B cell (primary cell): ENCODE data around the gene RAC3. TPM values are rescaled to one million over a fixed set of nuclear protein-coding genes. Genes with fewer than 3 reads are reported as not detected.

Experiments used
- ATAC-seq: fragments of 200-7000 bp; cut with Tn5 transposase; one replicate; pipeline ENCODE4 v1.10.0; 2021; ENCODE audit warnings: low read depth, mild to moderate bottlenecking, moderate number of reproducible peaks, moderate library complexity
- CTCF ChIA-PET: fragments of 350-600 bp; sonication (Branson Sonifier 250); formaldehyde crosslinking; loops from one replicate; lab custom pipeline; 2021; ENCODE audit warnings: antibody characterized with exemption, inconsistent platforms; lab: Charles Lee
- POLR2A ChIA-PET: fragments of 350-600 bp; sonication (Branson Sonifier 250); formaldehyde crosslinking; loops from one replicate; lab custom pipeline; 2021; ENCODE audit warnings: antibody characterized with exemption; lab: Charles Lee
- DNase-seq: peaks from one replicate; pipeline ENCODE4 v3.0.0; 2013
- H2AFZ ChIP-seq: 2 replicates; pipeline ENCODE4 v1.6.1; 2012; ENCODE audit warnings: mild to moderate bottlenecking, low read depth, low read length; ENCODE audit not compliant: insufficient read depth, poor library complexity, severe bottlenecking
- H3K27ac ChIP-seq, 2 donors: 1 replicate in 1 of 2; 2 replicates in 1 of 2; pipeline ENCODE4 v1.5.1; 2012 to 2013; ENCODE audit warnings: low read length in 2 of 2, mild to moderate bottlenecking in 2 of 2, moderate library complexity in 1 of 2
- H3K27me3 ChIP-seq, 4 experiments: fragments of 200-600 bp in 1 of 4; sonication (generic) in 1 of 4; replicated peaks in 1 of 4; 1 replicate in 2 of 4; 2 replicates in 2 of 4; pipeline versions ENCODE4 v1.6.1 to v1.7.0; 2013 to 2016; ENCODE audit warnings: low read length in 3 of 4, mild to moderate bottlenecking in 2 of 4, mixed read lengths in 1 of 4, moderate library complexity in 1 of 4; ENCODE audit not compliant: insufficient read depth in 4 of 4, control insufficient read depth in 3 of 4; ENCODE audit errors: control extremely low read depth in 1 of 4
- H3K36me3 ChIP-seq, 2 experiments: replicated peaks in 1 of 2; 1 replicate in 1 of 2; 2 replicates in 1 of 2; pipeline versions ENCODE4 v1.6.1 to v1.7.1; 2013; ENCODE audit warnings: low read length in 1 of 2; ENCODE audit not compliant: insufficient read depth in 2 of 2, control insufficient read depth in 1 of 2; ENCODE audit errors: control extremely low read depth in 1 of 2, extremely low read depth in 1 of 2
- H3K4me1 ChIP-seq, 2 donors: fragments of 200-600 bp in 1 of 2; sonication (generic) in 1 of 2; 1 replicate in 1 of 2; 2 replicates in 1 of 2; pipeline versions ENCODE4 v1.5.1 to v1.6.1; 2013 to 2017; ENCODE audit warnings: low read length in 2 of 2; ENCODE audit not compliant: control insufficient read depth in 2 of 2, insufficient read depth in 2 of 2
- H3K4me2 ChIP-seq: replicated peaks from 2 replicates; pipeline ENCODE3; 2012; ENCODE audit warnings: mild to moderate bottlenecking, low read depth, low read length; ENCODE audit not compliant: poor library complexity, severe bottlenecking
- H3K4me3 ChIP-seq, 5 experiments: fragments of 200-600 bp in 1 of 5; sonication (generic) in 1 of 5; 1 replicate in 3 of 5; 2 replicates in 2 of 5; pipeline versions ENCODE4 v1.5.1 to v1.7.0; 2011 to 2016; ENCODE audit warnings: low read length in 4 of 5, mild to moderate bottlenecking in 4 of 5, low read depth in 2 of 5, control low read depth in 1 of 5, moderate library complexity in 1 of 5; ENCODE audit not compliant: insufficient read depth in 1 of 5; ENCODE audit errors: control extremely low read depth in 1 of 5, extremely low read depth in 1 of 5
- H3K79me2 ChIP-seq: fragments of 200-600 bp; sonication (generic); one replicate; pipeline ENCODE4 v1.6.0; 2016; ENCODE audit warnings: low read length; ENCODE audit not compliant: control insufficient read depth, insufficient read depth
- H3K9ac ChIP-seq: fragments of 200-600 bp; sonication (generic); 2 replicates; pipeline ENCODE4 v1.6.1; 2017; ENCODE audit warnings: mild to moderate bottlenecking, low read length, moderate library complexity
- H3K9me3 ChIP-seq, 3 donors: one replicate each; pipeline versions ENCODE4 v1.6.1 to v1.7.1; 2013; ENCODE audit warnings: low read length in 2 of 3; ENCODE audit not compliant: control insufficient read depth in 2 of 3, insufficient read depth in 1 of 3; ENCODE audit errors: control extremely low read depth in 1 of 3
- H4K20me1 ChIP-seq: 2 replicates; pipeline ENCODE4 v1.6.0; 2012; ENCODE audit warnings: mild to moderate bottlenecking, low read length; ENCODE audit not compliant: insufficient read depth, control insufficient read depth, poor library complexity, severe bottlenecking
- H3K27ac Mint-ChIP-seq: one replicate; pipeline ENCODE4 v1.8.0; 2021; ENCODE audit warnings: mixed read lengths
- H3K27me3 Mint-ChIP-seq: one replicate; pipeline ENCODE4 v1.8.0; 2021; ENCODE audit warnings: mixed read lengths
- H3K4me1 Mint-ChIP-seq: one replicate; pipeline ENCODE4 v1.8.0; 2021; ENCODE audit warnings: mixed read lengths
- H3K4me3 Mint-ChIP-seq: one replicate; pipeline ENCODE4 v1.8.0; 2021; ENCODE audit warnings: mixed read lengths
- H3K9me3 Mint-ChIP-seq: one replicate; pipeline ENCODE4 v1.8.0; 2022; ENCODE audit warnings: mixed read lengths; ENCODE audit not compliant: insufficient read depth
- CTCF ChIP-seq: fragments of 200-600 bp; IDR thresholded peaks from one replicate; pipeline ENCODE4 v1.8.0; 2022; ENCODE audit warnings: antibody characterized with exemption, mild to moderate bottlenecking
- EZH2 ChIP-seq: IDR thresholded peaks from 2 replicates; pipeline ENCODE4 v1.6.1; 2012; ENCODE audit warnings: borderline replicate concordance, low read depth, mild to moderate bottlenecking, moderate library complexity, low read length; ENCODE audit not compliant: insufficient read depth, poor library complexity, severe bottlenecking
- WGBS: methylation state at CpG from one replicate; pipeline ENCODE4 v1.1.5; 2013; ENCODE audit warnings: missing lambda C conversion rate; ENCODE audit not compliant: insufficient coverage; 5-methylcytosine and 5-hydroxymethylcytosine counted together
- intact Hi-C: fragments of 100-400 bp; cut with micrococcal nuclease; formaldehyde crosslinking; loops from one replicate; pipeline ENCODE4 v1.10.0; 2022
- polyA minus RNA-seq: library from RNA; depleted of rRNA, polyadenylated mRNA; stranded (reverse); fragments of >200 nt; gene quantifications from 2 replicates; pipeline ENCODE4 v1.2.3, GENCODE V29; 2012
- polyA plus RNA-seq: library from polyadenylated mRNA; depleted of rRNA; stranded (reverse); fragments of >200 nt; gene quantifications from 2 replicates; pipeline ENCODE4 v1.2.3, GENCODE V29; 2012
- total RNA-seq, 2 donors: library from RNA; stranded (reverse); fragments of 120-200 nt in 1 of 2; gene quantifications; 1 replicate in 1 of 2; 2 replicates in 1 of 2; pipeline versions ENCODE4 v1.2.3 to v1.2.4, GENCODE V29; 2013 to 2022

The RAC3 gene
- 0.41 and 0.62 TPM in 2 replicates for total RNA-seq
- total RNA-seq (2013) = 0.47 TPM
- 1.1 and 2.0 TPM in 2 replicates for polyA plus RNA-seq
- polyA minus RNA-seq = 2.8 and 5.4 TPM in 2 replicates

GRCh38 chr17:82031303-82031884 lies at the start of gene RAC3:
TSS of gene RAC3 (plus strand) at chr17:82031678. CDS start at chr17:82031762, 84 bp downstream.
- ATAC-seq (no peak), DNase-seq (no peak)
- H3K27ac Mint-ChIP-seq = peak within 1 kb of the TSS; percentile 41
- H3K4me3 Mint-ChIP-seq = peak within 1 kb of the TSS; percentile 89
- Histone ChIP-seq H3K36me3 (no peaks in the 10 kb centered on the region), H3K27ac (no peak within 1 kb of the TSS), H3K4me1 (peaks cover 23 to 27% of the 10 kb centered on the region in 2 donors), H3K9ac (peak within 1 kb of the TSS; percentile 59), H3K9me3 (peaks cover 0 to 10% (median 0%) of the 10 kb centered on the region in 3 donors), H3K4me2 (peak within 1 kb of the TSS; percentile 97), H3K4me3 (peak within 1 kb of the TSS in 4 of 5 experiments; percentile 45 to 59 (median 54)), H4K20me1 (peaks cover 48% of the 10 kb centered on the region), H2AFZ (peak within 1 kb of the TSS; percentile 72), H3K27me3 (peaks cover 0 to 39% (median 3%) of the 10 kb centered on the region in 4 experiments), H3K79me2 (peaks cover 8% of the 10 kb centered on the region)
- WGBS = under 1% methylated on average over 91 of the region's 96 CpGs
- no peaks in the 10 kb centered on the region for H3K27me3 Mint-ChIP-seq
- no peak for TF ChIP-seq EZH2
- TF ChIP-seq CTCF = no peak
- ChIA-PET POLR2A (interaction anchor here (0.5 to 0.9 kb wide), 2 partner anchors 9 to 306 kb away, joined by 3 to 6 read pairs; partner anchors contain the start of genes CENPX and LRRC45), CTCF (interaction anchor here (0.9 to 3.0 kb wide), 4 partner anchors 19 to 124 kb away, joined by 3 to 41 read pairs (median 11); no protein-coding TSS in a partner anchor)
- peaks cover 21% of the 10 kb centered on the region for H3K4me1 Mint-ChIP-seq
- no peaks in the 10 kb centered on the region for H3K9me3 Mint-ChIP-seq
- intact Hi-C loops = loop anchor here (10.0 kb wide), 1 partner anchor 523 kb away; no protein-coding TSS in a partner anchor
